Left ventricle myocardium inferior (tissue), 1 donor: ENCODE measurements around the gene PCNX3. TPM values are rescaled to one million over a fixed set of nuclear protein-coding genes. Genes with fewer than 3 reads are reported as not detected.

Source experiments
- DNase-seq: peaks from one replicate; pipeline ENCODE4 v3.0.0-alpha.2; 2020
- H3K27ac ChIP-seq: fragments of 200-600 bp; replicated peaks from 2 replicates; pipeline ENCODE4 v1.8.0; 2021
- H3K27me3 ChIP-seq: fragments of 200-600 bp; 2 replicates; pipeline ENCODE4 v1.8.0; 2021; ENCODE audit warnings: low read depth
- H3K36me3 ChIP-seq: fragments of 200-600 bp; 2 replicates; pipeline ENCODE4 v1.8.0; 2021
- H3K4me1 ChIP-seq: fragments of 200-600 bp; 2 replicates; pipeline ENCODE4 v1.8.0; 2021
- H3K4me3 ChIP-seq: fragments of 200-600 bp; 2 replicates; pipeline ENCODE4 v1.8.0; 2021; ENCODE audit warnings: mild to moderate bottlenecking, moderate library complexity
- H3K9me3 ChIP-seq: fragments of 200-600 bp; replicated peaks from 2 replicates; pipeline ENCODE4 v1.8.0; 2021
- intact Hi-C: fragments of 100-400 bp; cut with micrococcal nuclease; formaldehyde crosslinking; loops from one replicate; pipeline ENCODE4 v1.11.0; 2022
- long read RNA-seq: library from polyadenylated mRNA; unstranded; transcript quantifications from one replicate; pipeline ENCODE4 v2.0.0, GENCODE V29; 2021
- total RNA-seq: library from RNA; stranded (reverse); fragmentation: NEBNext Ultra II Directional; extraction: Animal tissue kit (Norgen Biotek cat#: 25700); gene quantifications from one replicate; pipeline ENCODE4 v1.2.1, GENCODE V29; 2021
- TF ChIP-seq, protein P1 (sequence below): fragments of 200-600 bp; IDR thresholded peaks from 2 replicates; pipeline ENCODE4 v1.8.0; 2021; ENCODE audit warnings: antibody characterized with exemption, mild to moderate bottlenecking, borderline replicate concordance
- donor health status: DM: no; HTN: yes; CAD: no; lungs with severe emphysema.

PCNX3 gene
- 11.9 TPM for total RNA-seq
- long read RNA-seq, partial matches to known transcripts, result 15 of 22 reads
- long read RNA-seq, other reads (novel, unspliced or antisense), result 7 of 22 reads

DNA sequence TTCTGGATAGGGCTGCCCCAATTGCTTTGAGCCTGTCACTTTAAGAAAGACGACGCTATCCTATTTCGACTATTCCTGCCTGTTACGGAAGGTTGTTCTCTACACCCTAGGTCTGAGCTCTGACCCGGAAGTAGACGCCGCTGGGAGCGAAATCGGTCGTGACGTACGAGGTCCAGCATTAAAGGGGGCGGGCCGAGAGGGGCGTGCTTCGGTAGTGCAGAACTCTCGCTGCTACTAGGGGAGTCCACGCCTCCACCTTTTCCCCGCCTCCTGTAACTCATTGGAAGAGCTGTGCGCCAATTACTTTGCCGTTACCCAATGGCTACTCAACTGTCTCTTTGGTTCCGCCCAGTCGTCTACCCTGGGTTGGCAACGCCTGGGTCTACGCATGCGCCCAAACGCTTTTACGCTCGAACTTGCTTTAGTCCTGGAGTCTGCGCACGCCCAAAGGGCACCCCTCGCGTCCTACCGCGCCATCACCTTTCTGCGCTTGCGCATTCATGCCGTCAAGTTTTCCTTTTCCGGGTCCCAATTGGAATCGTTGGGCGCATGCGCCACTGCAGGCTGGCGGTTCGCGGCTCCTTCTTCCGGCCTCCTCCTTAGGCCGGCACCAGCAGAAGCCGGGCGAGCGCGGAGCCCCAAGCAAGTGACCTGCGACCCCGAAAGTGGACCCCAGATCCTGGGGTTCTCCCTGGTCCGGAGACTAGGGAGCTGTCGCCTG, at the start of gene PCNX3:
PCNX3 (plus strand) TSS at position 548 of the 721 bp plus-strand sequence. CDS start 536 bp downstream, outside the sequence.
- TF ChIP-seq, protein P1, sequence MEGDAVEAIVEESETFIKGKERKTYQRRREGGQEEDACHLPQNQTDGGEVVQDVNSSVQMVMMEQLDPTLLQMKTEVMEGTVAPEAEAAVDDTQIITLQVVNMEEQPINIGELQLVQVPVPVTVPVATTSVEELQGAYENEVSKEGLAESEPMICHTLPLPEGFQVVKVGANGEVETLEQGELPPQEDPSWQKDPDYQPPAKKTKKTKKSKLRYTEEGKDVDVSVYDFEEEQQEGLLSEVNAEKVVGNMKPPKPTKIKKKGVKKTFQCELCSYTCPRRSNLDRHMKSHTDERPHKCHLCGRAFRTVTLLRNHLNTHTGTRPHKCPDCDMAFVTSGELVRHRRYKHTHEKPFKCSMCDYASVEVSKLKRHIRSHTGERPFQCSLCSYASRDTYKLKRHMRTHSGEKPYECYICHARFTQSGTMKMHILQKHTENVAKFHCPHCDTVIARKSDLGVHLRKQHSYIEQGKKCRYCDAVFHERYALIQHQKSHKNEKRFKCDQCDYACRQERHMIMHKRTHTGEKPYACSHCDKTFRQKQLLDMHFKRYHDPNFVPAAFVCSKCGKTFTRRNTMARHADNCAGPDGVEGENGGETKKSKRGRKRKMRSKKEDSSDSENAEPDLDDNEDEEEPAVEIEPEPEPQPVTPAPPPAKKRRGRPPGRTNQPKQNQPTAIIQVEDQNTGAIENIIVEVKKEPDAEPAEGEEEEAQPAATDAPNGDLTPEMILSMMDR, result no peak
- intact Hi-C loops, result no loop called here
- Histone ChIP-seq H3K36me3 (peaks cover 55% of the 10 kb centered on the region), H3K4me3 (peak within 1 kb of the TSS; percentile 93), H3K4me1 (peaks cover 67% of the 10 kb centered on the region), H3K27ac (peak within 1 kb of the TSS; percentile 94), H3K27me3 (no peaks in the 10 kb centered on the region), H3K9me3 (no peaks in the 10 kb centered on the region)
- DNase-seq, result peak; percentile 100

DNA sequence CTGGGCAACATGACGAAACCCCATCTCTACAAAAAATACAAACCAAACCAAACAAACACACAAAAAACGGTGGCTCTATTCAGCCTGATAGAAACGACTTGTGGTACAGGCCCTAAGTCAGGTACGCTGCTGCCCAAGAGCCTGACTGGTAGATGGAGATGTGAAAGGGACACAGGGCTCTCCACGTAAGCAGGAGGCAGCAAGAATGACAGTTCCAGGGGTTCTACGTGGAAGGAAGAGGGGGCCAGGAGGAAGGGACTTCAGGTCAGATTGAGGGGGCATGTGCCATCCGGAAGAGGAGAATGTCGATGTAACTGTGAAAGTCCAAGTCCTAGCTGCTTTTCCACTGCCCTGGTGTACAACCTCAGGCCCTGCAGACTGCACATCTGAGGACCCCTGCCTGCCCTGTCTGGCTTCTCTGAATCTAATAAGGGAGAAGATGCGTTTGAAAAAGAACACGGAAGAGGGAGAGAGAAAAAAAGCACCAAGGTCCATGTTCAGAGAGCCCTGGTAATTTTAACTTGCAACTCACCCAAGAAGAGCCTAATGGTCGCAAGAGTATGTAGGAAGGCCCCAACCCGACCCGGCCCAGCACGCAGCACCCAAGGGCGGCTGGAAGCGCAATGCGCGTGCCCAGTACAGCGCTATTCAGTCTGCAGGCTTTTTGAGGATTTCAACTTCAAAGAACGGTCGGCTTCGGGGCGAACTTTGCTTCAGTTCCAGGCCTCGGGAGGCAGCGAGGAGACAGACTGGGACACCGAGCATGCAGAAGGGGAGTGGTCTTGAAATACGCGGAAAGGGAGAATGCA, 46.2 kb upstream of the PCNX3 start:
- Histone ChIP-seq H3K4me3 (peak overlapping the region; percentile 86), H3K9me3 (no peaks in the 10 kb centered on the region), H3K27ac (peak overlapping the region; percentile 99), H3K4me1 (peaks cover 63% of the 10 kb centered on the region), H3K36me3 (peaks cover 11% of the 10 kb centered on the region), H3K27me3 (no peaks in the 10 kb centered on the region)
- TF ChIP-seq, protein P1, result no peak
- no peak for DNase-seq
- intact Hi-C loops, result no loop called here

DNA sequence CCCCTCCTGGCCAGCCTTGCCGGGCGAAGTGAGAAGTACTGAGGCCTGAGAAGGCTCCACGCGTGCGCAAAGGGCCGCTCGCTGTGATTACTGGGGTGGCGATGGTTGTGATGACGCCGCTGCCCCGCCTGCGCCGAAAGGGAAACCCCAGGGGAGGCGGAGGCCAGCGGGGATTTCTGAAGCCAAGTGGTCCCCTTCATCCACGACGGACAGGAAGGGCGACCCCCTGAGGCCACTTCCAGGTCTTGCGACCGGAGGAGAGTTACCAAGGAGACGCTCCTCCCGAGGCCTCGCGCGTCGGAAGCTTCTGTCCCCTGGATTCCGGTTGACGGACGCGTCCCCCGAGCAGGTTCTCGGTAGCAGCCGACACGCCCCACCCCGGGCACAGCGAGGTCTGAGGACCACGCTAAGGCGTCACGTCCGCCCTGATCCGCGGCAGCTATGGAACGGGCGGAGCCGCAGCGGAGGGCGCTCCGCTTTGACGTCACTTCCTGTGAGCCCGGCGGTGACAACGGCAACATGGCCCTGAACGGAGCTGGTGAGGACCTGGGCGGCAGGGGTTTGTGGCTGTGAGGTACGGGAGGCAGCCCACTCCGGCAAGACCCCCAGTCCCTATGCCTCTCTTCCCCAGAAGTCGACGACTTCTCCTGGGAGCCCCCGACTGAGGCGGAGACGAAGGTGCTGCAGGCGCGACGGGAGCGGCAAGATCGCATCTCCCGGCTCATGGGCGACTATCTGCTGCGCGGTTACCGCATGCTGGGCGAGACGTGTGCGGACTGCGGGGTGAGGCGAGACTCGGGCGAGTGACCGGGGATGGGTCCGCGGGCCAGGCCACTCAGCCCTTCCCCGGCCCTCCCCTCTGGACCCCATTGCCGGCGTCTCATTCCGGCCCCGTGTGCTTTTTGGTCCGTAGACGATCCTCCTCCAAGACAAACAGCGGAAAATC, 45.3 kb upstream of the PCNX3 start, which contains the start of gene ZNRD2:
ZNRD2 (plus strand) TSS at position 505 of the 946 bp plus-strand sequence; CDS start at position 520, 15 bp downstream.
- Histone ChIP-seq H3K4me1 (peaks cover 72% of the 10 kb centered on the region), H3K36me3 (peaks cover 11% of the 10 kb centered on the region), H3K9me3 (no peaks in the 10 kb centered on the region), H3K4me3 (peak within 1 kb of the TSS; percentile 86), H3K27ac (peak within 1 kb of the TSS; percentile 99), H3K27me3 (no peaks in the 10 kb centered on the region)
- peak; percentile 98 for DNase-seq
- intact Hi-C loops, result no loop called here
- TF ChIP-seq, protein P1, result peak; percentile 60

DNA sequence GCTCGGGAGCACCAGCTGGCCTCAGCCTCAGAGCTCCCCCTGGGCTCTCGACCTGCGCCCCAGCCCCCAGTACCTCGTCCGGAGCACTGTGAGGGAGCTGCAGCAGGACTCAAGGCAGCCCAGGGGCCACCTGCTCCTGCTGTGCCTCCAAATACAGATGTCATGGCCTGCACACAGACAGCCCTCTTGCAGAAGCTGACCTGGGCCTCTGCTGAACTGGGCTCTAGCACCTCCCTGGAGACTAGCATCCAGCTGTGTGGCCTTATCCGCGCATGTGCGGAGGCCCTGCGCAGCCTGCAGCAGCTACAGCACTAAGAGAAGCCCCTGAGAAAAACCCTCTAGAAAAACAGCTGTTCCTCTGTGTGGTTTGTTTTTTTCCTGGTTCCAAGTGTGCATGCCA, 44.2 kb upstream of the PCNX3 start:
- H3K36me3 ChIP-seq, result peaks cover 11% of the 10 kb centered on the region
- peak overlapping the region; percentile 86 for H3K4me3 ChIP-seq
- H3K27me3 ChIP-seq, result no peaks in the 10 kb centered on the region
- H3K27ac ChIP-seq, result peak overlapping the region; percentile 97
- no peak for DNase-seq
- no peaks in the 10 kb centered on the region for H3K9me3 ChIP-seq
- TF ChIP-seq, protein P1, result no peak
- peaks cover 81% of the 10 kb centered on the region for H3K4me1 ChIP-seq
- intact Hi-C loops, result no loop called here

DNA sequence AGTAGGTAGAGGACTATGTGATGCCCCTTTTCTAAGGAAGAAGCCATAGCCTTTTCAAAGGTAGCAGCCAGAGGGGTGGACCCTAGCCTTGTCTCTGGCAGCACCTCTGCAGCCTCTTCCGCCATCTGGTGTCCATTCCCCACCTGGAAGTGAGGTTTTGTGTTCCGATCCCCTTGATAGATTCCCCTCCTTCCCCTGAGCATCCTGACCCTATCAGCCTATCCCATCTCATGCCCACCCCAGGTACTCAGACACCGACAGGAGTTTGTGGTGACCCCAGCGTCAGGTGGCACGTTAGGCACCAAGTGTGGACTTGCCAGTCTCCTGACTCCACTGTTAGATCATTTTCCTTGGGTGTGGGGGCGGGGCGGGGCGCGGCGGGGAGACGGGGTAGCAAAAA, 43.6 kb upstream of the PCNX3 start:
- Histone ChIP-seq H3K36me3 (peaks cover 11% of the 10 kb centered on the region), H3K27ac (peak overlapping the region; percentile 97), H3K4me3 (peak overlapping the region; percentile 86), H3K4me1 (peaks cover 86% of the 10 kb centered on the region), H3K27me3 (no peaks in the 10 kb centered on the region), H3K9me3 (no peaks in the 10 kb centered on the region)
- intact Hi-C loops, result no loop called here
- TF ChIP-seq, protein P1, result peak; percentile 23
- DNase-seq, result no peak
